H1 (cell line): Measurements from ENCODE around the gene MAPK8IP3. TPM values are rescaled to one million over a fixed set of nuclear protein-coding genes. Genes with fewer than 3 reads are reported as not detected.

Experiments
- ASH2L ChIP-seq: fragments of 200-600, 300-600 bp; sonication (generic); IDR thresholded peaks from one replicate; pipeline ENCODE4 v1.7.1; 2017; ENCODE audit warnings: low read length
- ATF2 ChIP-seq: IDR thresholded peaks from 2 replicates; pipeline ENCODE4 v1.6.1; 2012; ENCODE audit warnings: low read length, inconsistent platforms
- BRCA1 ChIP-seq: IDR thresholded peaks from 2 replicates; pipeline ENCODE4 v1.6.1; 2012; ENCODE audit warnings: low read depth, low read length, improper control_type of control experiment
- CBX5 ChIP-seq: fragments of 300-800, 300-1000 bp; sonication (generic); IDR thresholded peaks from 2 replicates; pipeline ENCODE4 v1.7.1; 2016; ENCODE audit warnings: antibody characterized with exemption, low read length, low read depth
- CEBPB ChIP-seq: IDR thresholded peaks from 2 replicates; pipeline ENCODE4 v1.6.1; 2012; ENCODE audit warnings: low read depth, low read length
- CHD1 ChIP-seq: IDR thresholded peaks from 2 replicates; pipeline ENCODE4 v1.6.1; 2012; ENCODE audit warnings: low read depth, low read length, improper control_type of control experiment
- CREB1 ChIP-seq: IDR thresholded peaks from 2 replicates; pipeline ENCODE4 v1.6.1; 2012; ENCODE audit warnings: inconsistent platforms
- GTF2F1 ChIP-seq: IDR thresholded peaks from 2 replicates; pipeline ENCODE4 v1.6.1; 2012; ENCODE audit warnings: low read depth, low read length, improper control_type of control experiment, borderline replicate concordance
- JUN ChIP-seq: IDR thresholded peaks from 2 replicates; pipeline ENCODE4 v1.6.1; 2011; ENCODE audit warnings: low read depth, mild to moderate bottlenecking, improper control_type of control experiment, low read length
- JUND ChIP-seq: IDR thresholded peaks from 2 replicates; pipeline ENCODE4 v1.6.1; 2011; ENCODE audit warnings: mild to moderate bottlenecking, improper control_type of control experiment, low read length
- KDM4A ChIP-seq: IDR thresholded peaks from one replicate; pipeline ENCODE4 v1.7.1; 2012; ENCODE audit warnings: low read depth, mild to moderate bottlenecking, moderate library complexity, low read length, inconsistent platforms; ENCODE audit not compliant: severe bottlenecking
- NANOG ChIP-seq: IDR thresholded peaks from 2 replicates; pipeline ENCODE4 v1.6.1; 2011; ENCODE audit warnings: low read length, low read depth, mild to moderate bottlenecking, inconsistent platforms; ENCODE audit not compliant: insufficient read depth, poor library complexity, severe bottlenecking
- PHF8 ChIP-seq: fragments of 200-600 bp; sonication (generic); conservative IDR thresholded peaks from 2 replicates; pipeline ENCODE4 v1.7.1; 2012; ENCODE audit warnings: low read depth, mild to moderate bottlenecking, inconsistent platforms, low read length, moderate library complexity
- POLR2AphosphoS5 ChIP-seq: IDR thresholded peaks from 2 replicates; pipeline ENCODE4 v1.6.1; 2011; ENCODE audit warnings: low read depth, low read length
- POU5F1 ChIP-seq: IDR thresholded peaks from 2 replicates; pipeline ENCODE4 v1.6.1; 2011; ENCODE audit warnings: low read depth, mild to moderate bottlenecking, low read length, moderate library complexity
- RFX5 ChIP-seq: IDR thresholded peaks from 2 replicates; pipeline ENCODE4 v1.6.1; 2011; ENCODE audit warnings: low read depth, low read length, improper control_type of control experiment, borderline replicate concordance
- TAF7 ChIP-seq: optimal IDR thresholded peaks from 2 replicates; pipeline ENCODE3; 2011; ENCODE audit warnings: low read depth, mild to moderate bottlenecking, inconsistent platforms, low read length, moderate library complexity, borderline replicate concordance
- YY1 ChIP-seq: IDR thresholded peaks from 2 replicates; pipeline ENCODE4 v1.6.1; 2011; ENCODE audit warnings: low read depth, mild to moderate bottlenecking, low read length
- ZNF274 ChIP-seq: IDR thresholded peaks from 2 replicates; pipeline ENCODE4 v1.7.0; 2012; ENCODE audit warnings: low read length, borderline replicate concordance; ENCODE audit errors: extremely low read depth
- polyA plus RNA-seq, 7 experiments: library from polyadenylated mRNA; depleted of rRNA in 3 of 7; stranded (reverse) in 5 of 7; unstranded in 2 of 7; fragments of >200 nt in 5 of 7; fragments of 200-250 nt in 2 of 7; gene quantifications; 1 replicate in 5 of 7; 2 replicates in 1 of 7; 4 replicates in 1 of 7; pipeline versions ENCODE4 v1.2.1 to v1.2.3, GENCODE V29; 2011 to 2013; ENCODE audit warnings: missing spikeins in 2 of 7, mixed read lengths in 2 of 7
- total RNA-seq: library from RNA; stranded (reverse); fragmentation: NEBNext Ultra II Directional; extraction: Animal tissue kit (Norgen Biotek cat#: 25700); gene quantifications from 2 replicates; pipeline ENCODE4 v1.2.1, GENCODE V29; 2021
- TF ChIP-seq, protein P1 (sequence below): IDR thresholded peaks from 2 replicates; pipeline ENCODE4 v1.6.1; 2012; ENCODE audit warnings: inconsistent platforms

The MAPK8IP3 gene
- total and polyA plus RNA-seq, 2 of the 8 experiments (the other 6 are each of a cell fraction or from before 2014, with no cell fraction given): 16.9 to 43.4 TPM

GRCh38 chr16:1705688-1706385, at the start of gene MAPK8IP3 (continued):
- TF ChIP-seq POU5F1: no peak
- no peak for TF ChIP-seq BRCA1
- peak; percentile 60 for TF ChIP-seq ASH2L
- peak; percentile 94 for TF ChIP-seq PHF8
- TF ChIP-seq, protein P1, sequence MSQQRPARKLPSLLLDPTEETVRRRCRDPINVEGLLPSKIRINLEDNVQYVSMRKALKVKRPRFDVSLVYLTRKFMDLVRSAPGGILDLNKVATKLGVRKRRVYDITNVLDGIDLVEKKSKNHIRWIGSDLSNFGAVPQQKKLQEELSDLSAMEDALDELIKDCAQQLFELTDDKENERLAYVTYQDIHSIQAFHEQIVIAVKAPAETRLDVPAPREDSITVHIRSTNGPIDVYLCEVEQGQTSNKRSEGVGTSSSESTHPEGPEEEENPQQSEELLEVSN: no peak
- TF ChIP-seq ATF2: no peak; the same call in 1 of the 2 replicates
- TF ChIP-seq ZNF274: no peak
- peak; percentile 74 for TF ChIP-seq TAF7
- peak; percentile 71 for TF ChIP-seq KDM4A
- 0 out of 2 replicates have a peak, but pooled peaks have one; percentile 13 for TF ChIP-seq RFX5
- no peak for TF ChIP-seq CEBPB
- peak; percentile 90 for TF ChIP-seq POLR2AphosphoS5
- peak; percentile 42; the same call in 1 of the 2 replicates for TF ChIP-seq YY1
- no peak for TF ChIP-seq JUN
- peak; percentile 36 for TF ChIP-seq NANOG
- TF ChIP-seq CREB1: peak; percentile 96
- TF ChIP-seq CBX5: no peak
- TF ChIP-seq GTF2F1: no peak
- peak; percentile 79 for TF ChIP-seq JUND
- TF ChIP-seq CHD1: no peak
